Measurements from ENCODE around the gene ZNF496. TPM values are rescaled to one million over a fixed set of nuclear protein-coding genes. Genes with fewer than 3 reads are reported as not detected.

ZNF496 gene
- total and polyA plus RNA-seq, 9 of the 15 experiments (the other 6 are each of a cell fraction or from before 2014, with no cell fraction given), result 4.3 to 54.0 (median 31.3) TPM

- TF ChIP-seq NONO (IDR thresholded peaks at IDR 0.05; ENCODE audit: low read depth in 2 of 2, low read length in 1 of 2) (peak in 1 of 2 experiments; percentile 21; a peak in 2 of 4 replicates), PHF21A (IDR thresholded peaks at IDR 0.05; ENCODE audit: borderline replicate concordance, low read depth) (no peak), E2F6 (IDR thresholded peaks at IDR 0.05; ENCODE audit: borderline replicate concordance in 1 of 2, extremely low read depth in 1 of 2, insufficient read depth in 1 of 2, insufficient read length in 1 of 2, low read depth in 1 of 2, low read length in 1 of 2, poor library complexity in 1 of 2, severe bottlenecking in 1 of 2) (peak in 1 of 2 experiments; percentile 49), DNMT1 (IDR thresholded peaks at IDR 0.05) (no peak), ZNF239 (CRISPR knock-in tag; IDR thresholded peaks at IDR 0.05) (no peak), ARID4B (CRISPR knock-in tag; IDR thresholded peaks at IDR 0.05) (no peak), SREBF2 (CRISPR knock-in tag; IDR thresholded peaks at IDR 0.05) (no peak), POLR2H (tag; IDR thresholded peaks at IDR 0.05; ENCODE audit: low read depth) (peak; percentile 72), EWSR1 (IDR thresholded peaks at IDR 0.05; ENCODE audit: borderline replicate concordance, low read depth, partially characterized antibody) (no peak), SIN3A (IDR thresholded peaks at IDR 0.05; ENCODE audit: borderline replicate concordance in 2 of 2, control insufficient read depth in 1 of 2, low read depth in 2 of 2, low read length in 2 of 2) (peak in 1 of 2 experiments; percentile 46; a peak in 1 of 4 replicates), SIX5 (IDR thresholded peaks at IDR 0.05; ENCODE audit: borderline replicate concordance in 1 of 2, insufficient read depth in 1 of 2, low read depth in 1 of 2, low read length in 2 of 2) (peak in 1 of 2 experiments; percentile 2; a peak in 1 of 4 replicates), E2F3 (CRISPR knock-in tag; IDR thresholded peaks at IDR 0.05) (no peak), CXXC5 (CRISPR knock-in tag; IDR thresholded peaks at IDR 0.05) (peak; percentile 69), MCM3 (IDR thresholded peaks at IDR 0.05) (no peak), ZFX (CRISPR knock-in tag; IDR thresholded peaks at IDR 0.05) (peak; percentile 88), ZNF551 (CRISPR knock-in tag; IDR thresholded peaks at IDR 0.05) (no peak), CHAMP1 (IDR thresholded peaks at IDR 0.05) (no peak)
Measured at GRCh38 chr1:247331525-247332214, at the start of gene ZNF496 (continued).
